A549 (cell line): ENCODE measurements around the gene PPP1R3C.

Experiments used
- CTCF ChIP-seq: fragments of >200 bp; sonication (Bioruptor Twin); formaldehyde crosslinking; IDR thresholded peaks from 3 replicates; pipeline ENCODE4 v1.5.1; 2016
- RFX5 ChIP-seq: fragments of 450-650 bp; IDR thresholded peaks from 2 replicates; pipeline ENCODE4 v1.7.1; 2014; ENCODE audit warnings: antibody characterized with exemption, mild to moderate bottlenecking, moderate library complexity

- peak; percentile 40 for TF ChIP-seq CTCF
- TF ChIP-seq RFX5 = no peak
Measured at GRCh38 chr10:91643700-91644099, 10.8 kb upstream of the PPP1R3C start.
